Upper lobe of left lung (tissue), 6 donors: ENCODE results near the gene SORCS3. TPM values are rescaled to one million over a fixed set of nuclear protein-coding genes. Genes with fewer than 3 reads are reported as not detected.

Experiments used
- ATAC-seq, 2 donors: fragments of 200-7000 bp; cut with Tn5 transposase; one replicate each; pipeline ENCODE4 v1.9.1; 2022; ENCODE audit warnings: mild to moderate bottlenecking in 2 of 2, moderate library complexity in 2 of 2; ENCODE audit not compliant: low FRiP score in 2 of 2
- DNase-seq, 2 donors: peaks; one replicate each; pipeline ENCODE4 v3.0.0-alpha.2; 2019 to 2020
- H3K27ac ChIP-seq, 4 donors: fragments of 200-600 bp; sonication (generic); one replicate each; pipeline ENCODE4 v1.5.1; 2016 to 2019
- H3K27me3 ChIP-seq, 4 donors: fragments of 200-600 bp; sonication (generic); one replicate each; pipeline ENCODE4 v1.5.1; 2017 to 2019
- H3K36me3 ChIP-seq, 4 donors: fragments of 200-600 bp; sonication (generic); one replicate each; pipeline ENCODE4 v1.5.1; 2016 to 2019
- H3K4me1 ChIP-seq, 4 donors: fragments of 200-600 bp; sonication (generic); one replicate each; pipeline ENCODE4 v1.5.1; 2018 to 2019
- H3K4me3 ChIP-seq, 4 donors: fragments of 200-600 bp; sonication (generic); one replicate each; pipeline ENCODE4 v1.5.1; 2017 to 2019; ENCODE audit warnings: mild to moderate bottlenecking in 2 of 4, moderate library complexity in 1 of 4
- H3K9me3 ChIP-seq, 4 donors: fragments of 200-600 bp; sonication (generic); one replicate each; pipeline ENCODE4 v1.5.1; 2018 to 2019
- EP300 ChIP-seq, 4 donors: sonication (generic); formaldehyde crosslinking; IDR thresholded peaks; one replicate each; pipeline ENCODE4 v1.5.1; 2017; ENCODE audit warnings: antibody characterized with exemption in 4 of 4, control low read depth in 2 of 4
- POLR2A ChIP-seq, 4 donors: fragments of 450-650 bp; IDR thresholded peaks; one replicate each; pipeline ENCODE4 v1.5.1; 2016 to 2017; ENCODE audit warnings: antibody characterized with exemption in 4 of 4, mild to moderate bottlenecking in 2 of 4
- POLR2AphosphoS5 ChIP-seq, 2 donors: sonication (generic); formaldehyde crosslinking; IDR thresholded peaks; one replicate each; pipeline ENCODE4 v1.5.1; 2017; ENCODE audit warnings: antibody characterized with exemption in 2 of 2
- WGBS, 2 donors: methylation state at CpG; one replicate each; pipeline ENCODE4 v1.1.5; 2017 to 2018; 5-methylcytosine and 5-hydroxymethylcytosine counted together
- total RNA-seq, 6 donors: library from RNA; depleted of rRNA in 4 of 6; stranded (reverse); fragments of >200 nt in 4 of 6; gene quantifications; one replicate each; pipeline versions ENCODE4 v1.1.0 to v1.2.1, GENCODE V29; 2016 to 2021
- TF ChIP-seq, protein P1 (sequence below), 6 experiments: fragments of 450-650 bp in 4 of 6; fragments of 200-600 bp in 2 of 6; sonication (generic) in 2 of 6; IDR thresholded peaks; one replicate each; pipeline ENCODE4 v1.5.1; 2016 to 2019; ENCODE audit warnings: antibody characterized with exemption in 6 of 6
- donor health status: DM: no; HTN: no; CAD: no; lungs with moderate emphysema.
- donor health status: DM: no; HTN: yes; CAD: no; lungs with severe emphysema.

SORCS3 gene
- total RNA-seq, 6 donors from 2014 or later = not detected

DNA sequence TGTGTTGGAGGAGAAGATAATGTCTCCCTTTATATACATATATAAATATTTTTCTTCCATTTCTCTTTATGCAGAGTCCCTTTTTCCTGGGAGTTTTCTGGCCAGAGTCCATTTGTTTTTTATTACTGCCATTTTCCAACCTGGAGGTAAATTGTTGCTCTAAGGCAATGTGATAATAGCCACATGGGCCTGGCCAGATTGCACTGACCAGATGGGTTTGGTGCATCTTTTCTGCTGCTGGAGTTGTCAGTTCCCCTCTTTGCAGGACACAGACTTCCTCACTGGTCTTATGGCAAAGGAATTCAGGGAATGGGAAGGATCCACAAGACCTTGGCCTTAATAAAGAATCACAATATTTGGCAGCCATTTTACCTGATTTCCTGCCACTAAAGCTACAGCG lies 254.9 kb downstream of the SORCS3 start:
- Histone ChIP-seq H3K9me3 (no peaks in the 10 kb centered on the region), H3K27me3 (no peaks in the 10 kb centered on the region), H3K27ac (no peak overlapping the region), H3K4me1 (no peaks in the 10 kb centered on the region), H3K36me3 (no peaks in the 10 kb centered on the region), H3K4me3 (no peak overlapping the region)
- 0 to 67% methylated on average over 1 of the region's 1 CpG for WGBS, 2 donors
- ATAC-seq = no peak
- DNase-seq = no peak
- TF ChIP-seq, protein P1, sequence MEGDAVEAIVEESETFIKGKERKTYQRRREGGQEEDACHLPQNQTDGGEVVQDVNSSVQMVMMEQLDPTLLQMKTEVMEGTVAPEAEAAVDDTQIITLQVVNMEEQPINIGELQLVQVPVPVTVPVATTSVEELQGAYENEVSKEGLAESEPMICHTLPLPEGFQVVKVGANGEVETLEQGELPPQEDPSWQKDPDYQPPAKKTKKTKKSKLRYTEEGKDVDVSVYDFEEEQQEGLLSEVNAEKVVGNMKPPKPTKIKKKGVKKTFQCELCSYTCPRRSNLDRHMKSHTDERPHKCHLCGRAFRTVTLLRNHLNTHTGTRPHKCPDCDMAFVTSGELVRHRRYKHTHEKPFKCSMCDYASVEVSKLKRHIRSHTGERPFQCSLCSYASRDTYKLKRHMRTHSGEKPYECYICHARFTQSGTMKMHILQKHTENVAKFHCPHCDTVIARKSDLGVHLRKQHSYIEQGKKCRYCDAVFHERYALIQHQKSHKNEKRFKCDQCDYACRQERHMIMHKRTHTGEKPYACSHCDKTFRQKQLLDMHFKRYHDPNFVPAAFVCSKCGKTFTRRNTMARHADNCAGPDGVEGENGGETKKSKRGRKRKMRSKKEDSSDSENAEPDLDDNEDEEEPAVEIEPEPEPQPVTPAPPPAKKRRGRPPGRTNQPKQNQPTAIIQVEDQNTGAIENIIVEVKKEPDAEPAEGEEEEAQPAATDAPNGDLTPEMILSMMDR (IDR thresholded peaks at IDR 0.05) = no peak
- no peak for TF ChIP-seq EP300 (IDR thresholded peaks at IDR 0.05)
- TF ChIP-seq POLR2AphosphoS5 (IDR thresholded peaks at IDR 0.05) = no peak

DNA sequence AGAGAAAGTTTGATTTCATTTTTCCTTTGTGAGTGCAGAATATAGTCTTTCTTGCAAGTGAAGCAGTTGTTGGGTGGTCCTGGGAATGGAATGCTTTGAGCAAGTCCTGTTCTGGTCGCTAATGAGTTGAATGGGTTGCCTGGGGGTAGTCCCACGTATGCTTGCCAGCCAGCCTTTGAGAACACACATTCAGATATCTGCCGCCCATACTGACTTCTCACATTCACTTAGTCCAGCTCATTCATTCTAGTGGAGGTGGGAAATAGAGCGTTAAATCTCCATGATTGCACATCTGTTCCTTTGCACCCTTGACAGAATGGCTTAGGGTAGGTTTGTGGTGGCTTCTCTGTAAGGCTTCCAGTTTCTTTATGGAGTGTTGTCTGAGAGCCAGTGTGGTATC lies 256.6 kb downstream of the SORCS3 start:
- H3K9me3 ChIP-seq = no peaks in the 10 kb centered on the region
- ATAC-seq (no peak), DNase-seq (no peak)
- no peak overlapping the region for H3K4me3 ChIP-seq
- TF ChIP-seq EP300 (IDR thresholded peaks at IDR 0.05) (no peak), POLR2A (IDR thresholded peaks at IDR 0.05) (no peak), POLR2AphosphoS5 (IDR thresholded peaks at IDR 0.05) (no peak)
- TF ChIP-seq, protein P1 (IDR thresholded peaks at IDR 0.05) = no peak
- H3K36me3 ChIP-seq = no peaks in the 10 kb centered on the region
- no peak overlapping the region for H3K27ac ChIP-seq
- H3K27me3 ChIP-seq = no peaks in the 10 kb centered on the region
- H3K4me1 ChIP-seq = no peaks in the 10 kb centered on the region
- WGBS, 2 donors = 66 to 78% methylated on average over 4 of the region's 4 CpGs

DNA sequence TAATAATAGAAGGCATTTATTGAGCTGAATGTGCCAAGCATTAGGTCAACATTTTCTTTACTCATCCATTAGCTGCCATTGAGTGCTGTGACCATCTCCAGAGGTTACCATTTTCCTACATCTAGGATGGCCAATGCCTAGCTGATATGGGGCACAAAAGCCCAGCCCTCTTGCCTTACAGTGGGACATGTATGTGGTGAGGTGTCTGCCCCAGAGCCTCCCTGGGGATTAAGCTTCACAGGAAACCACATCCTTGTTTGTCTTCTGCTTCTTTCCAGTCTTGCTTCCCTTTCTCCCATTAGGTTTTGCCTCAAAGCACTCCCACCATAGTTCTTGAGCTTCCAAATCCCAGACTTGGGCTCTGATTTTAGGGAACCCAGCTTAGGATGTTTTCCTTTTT lies 258.7 kb downstream of the SORCS3 start:
- TF ChIP-seq POLR2AphosphoS5 (IDR thresholded peaks at IDR 0.05) (no peak), EP300 (IDR thresholded peaks at IDR 0.05) (no peak), POLR2A (IDR thresholded peaks at IDR 0.05) (no peak)
- TF ChIP-seq, protein P1 (IDR thresholded peaks at IDR 0.05) = no peak
- Histone ChIP-seq H3K4me1 (no peaks in the 10 kb centered on the region), H3K9me3 (no peaks in the 10 kb centered on the region), H3K27ac (no peak overlapping the region), H3K4me3 (no peak overlapping the region), H3K27me3 (no peaks in the 10 kb centered on the region), H3K36me3 (no peaks in the 10 kb centered on the region)
- no peak for ATAC-seq
- no peak for DNase-seq

DNA sequence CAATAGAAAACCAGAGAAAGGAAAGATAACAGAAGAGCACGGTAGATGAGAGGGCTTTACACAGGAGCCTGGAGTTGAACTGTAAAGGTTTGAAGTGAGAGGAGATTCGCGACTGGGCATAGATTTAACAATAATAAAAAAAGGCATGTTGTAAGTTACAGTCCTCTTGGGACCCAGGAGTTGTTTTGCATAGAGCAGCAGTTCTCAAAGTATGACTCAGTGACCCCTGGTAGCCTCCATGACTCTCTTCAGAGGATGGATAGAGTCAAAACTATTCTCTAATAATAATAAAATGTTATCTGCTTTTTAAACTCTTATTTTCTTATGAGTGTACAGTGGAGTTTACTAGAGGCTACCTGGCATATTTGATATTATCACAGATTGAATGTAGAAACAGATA lies 262.3 kb downstream of the SORCS3 start:
- Histone ChIP-seq H3K4me3 (no peak overlapping the region), H3K9me3 (no peaks in the 10 kb centered on the region), H3K4me1 (no peaks in the 10 kb centered on the region), H3K27ac (no peak overlapping the region), H3K36me3 (no peaks in the 10 kb centered on the region), H3K27me3 (no peaks in the 10 kb centered on the region)
- ATAC-seq (no peak), DNase-seq (no peak)
- TF ChIP-seq, protein P1 (IDR thresholded peaks at IDR 0.05) = no peak
- TF ChIP-seq POLR2AphosphoS5 (IDR thresholded peaks at IDR 0.05) = no peak
- no peak for TF ChIP-seq EP300 (IDR thresholded peaks at IDR 0.05)
- no peak for TF ChIP-seq POLR2A (IDR thresholded peaks at IDR 0.05)
- 81 to 82% methylated on average over 3 of the region's 3 CpGs for WGBS, 2 donors

DNA sequence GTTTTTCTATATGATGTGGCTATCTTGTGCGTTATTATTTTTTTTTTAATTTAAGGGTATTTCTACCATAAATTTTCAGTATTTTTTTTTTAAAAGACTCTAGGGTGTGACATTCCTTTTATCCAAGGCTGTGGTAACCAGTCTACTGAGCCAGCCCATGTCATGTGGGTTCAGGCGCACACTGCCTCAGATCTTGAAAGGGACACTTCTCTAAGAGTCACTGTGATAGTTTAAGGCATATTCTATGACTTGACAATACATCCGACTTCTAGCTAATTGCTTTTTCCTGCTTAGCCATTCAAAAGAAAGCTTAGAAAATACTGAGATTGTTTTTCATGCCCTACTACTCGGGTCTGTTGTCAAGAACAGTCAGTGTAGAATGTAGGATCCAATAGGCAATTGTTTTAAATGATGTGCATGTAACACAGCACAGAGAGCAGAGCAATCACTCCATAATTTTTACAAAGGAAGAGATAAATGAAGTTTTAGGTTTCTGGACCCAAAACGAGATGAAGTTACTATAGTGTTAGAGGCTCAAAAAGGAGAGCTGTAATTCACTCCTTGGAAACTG lies 263.7 kb downstream of the SORCS3 start:
- H3K4me3 ChIP-seq = no peak overlapping the region
- no peaks in the 10 kb centered on the region for H3K27me3 ChIP-seq
- DNase-seq = no peak
- TF ChIP-seq EP300 (IDR thresholded peaks at IDR 0.05) = no peak
- no peak for TF ChIP-seq POLR2A (IDR thresholded peaks at IDR 0.05)
- no peak for TF ChIP-seq POLR2AphosphoS5 (IDR thresholded peaks at IDR 0.05)
- TF ChIP-seq, protein P1 (IDR thresholded peaks at IDR 0.05) = no peak
- H3K36me3 ChIP-seq = no peaks in the 10 kb centered on the region
- H3K4me1 ChIP-seq = no peaks in the 10 kb centered on the region
- ATAC-seq = no peak
- no peak overlapping the region for H3K27ac ChIP-seq
- H3K9me3 ChIP-seq = no peaks in the 10 kb centered on the region
- 62 to 73% methylated on average over 5 of the region's 5 CpGs for WGBS, 2 donors
